ENCODE data around the gene CCL28. TPM values are rescaled to one million over a fixed set of nuclear protein-coding genes. Genes with fewer than 3 reads are reported as not detected.

Gene CCL28
- total and polyA plus RNA-seq, 2 of the 13 experiments (the other 11 are each of a cell fraction or from before 2014, with no cell fraction given), result 0.03 TPM; not detected in 1

DNA sequence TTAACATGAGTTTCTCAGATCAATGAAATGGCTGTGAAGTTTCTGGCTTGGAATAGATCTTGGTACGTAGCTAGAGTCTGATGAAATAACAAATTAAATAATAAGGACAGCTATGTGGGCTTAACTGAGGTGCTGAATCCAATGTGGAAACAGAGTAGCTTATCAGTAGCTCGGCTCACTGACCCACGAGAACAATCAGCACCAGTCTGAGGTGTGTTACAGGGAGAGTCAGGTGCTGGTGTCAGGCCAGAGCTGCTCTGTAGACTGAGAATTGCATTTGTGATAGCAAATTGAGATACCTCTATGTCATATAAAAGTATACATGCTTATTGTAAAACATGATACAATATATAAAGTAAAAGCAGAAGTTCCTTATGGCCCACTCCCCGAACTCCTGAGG, 21.2 kb upstream of the CCL28 start:
- DNase-seq (ENCODE audit: low spot score) (peak; percentile 33), ATAC-seq (peak; percentile 56), FAIRE-seq (peak; percentile 64)
- intact Hi-C loops (cut with micrococcal nuclease; ENCODE audit: unreplicated experiment), result loop anchor here (2.0 kb wide), 1 partner anchor 49 kb away; the partner anchor contains the start of gene TMEM267
- in situ Hi-C loops (cut with HindIII; ENCODE audit: extremely low pct_ligation_motif_present, low pct_unique_long_range_greater_than_20kb), result no loop called here
- H3K27me3 ChIP-seq (ENCODE audit: control insufficient read depth in 1 of 2, insufficient read depth in 2 of 2, low read length in 2 of 2), result no peaks in the 10 kb centered on the region
- no TSS peak for BruUV-seq (replicated peaks)
- 29% methylated on average over 4 of the region's 4 CpGs for WGBS (ENCODE audit: low lambda C conversion rate)
- H3K9ac ChIP-seq (ENCODE audit: insufficient read depth, low read depth, low read length), result no peak overlapping the region
- H3K4me2 ChIP-seq (ENCODE audit: low read depth, low read length), result peak overlapping the region; percentile 71
- no peaks in the 10 kb centered on the region for H3K9me3 ChIP-seq (ENCODE audit: low read length)
- CTCF ChIA-PET (ENCODE audit: low intra/inter-chr PET ratio, low total read pairs), result no interaction called here
- no peaks in the 10 kb centered on the region for H3K79me2 ChIP-seq (ENCODE audit: insufficient read depth, low read length)
- no peak overlapping the region for H3K27ac ChIP-seq (ENCODE audit: extremely low read length, insufficient read depth, low read length)
- no peaks in the 10 kb centered on the region for H3K36me3 ChIP-seq (replicated peaks in 1 of 2; ENCODE audit: control insufficient read depth in 1 of 2, insufficient read depth in 2 of 2, low read length in 2 of 2)
- POLR2A ChIA-PET, result interaction anchor here (0.6 to 1.9 kb wide), 4 partner anchors 31 to 312 kb away, joined by 3 to 17 read pairs (median 3); partner anchors contain the start of genes TMEM267 and ZNF131
- peaks cover 67% of the 10 kb centered on the region for H3K4me1 ChIP-seq (ENCODE audit: insufficient read depth, low read length)
- H4K20me1 ChIP-seq (ENCODE audit: insufficient read depth, low read length), result no peaks in the 10 kb centered on the region
- TF ChIP-seq, protein P1, sequence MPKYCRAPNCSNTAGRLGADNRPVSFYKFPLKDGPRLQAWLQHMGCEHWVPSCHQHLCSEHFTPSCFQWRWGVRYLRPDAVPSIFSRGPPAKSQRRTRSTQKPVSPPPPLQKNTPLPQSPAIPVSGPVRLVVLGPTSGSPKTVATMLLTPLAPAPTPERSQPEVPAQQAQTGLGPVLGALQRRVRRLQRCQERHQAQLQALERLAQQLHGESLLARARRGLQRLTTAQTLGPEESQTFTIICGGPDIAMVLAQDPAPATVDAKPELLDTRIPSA (CRISPR knock-in tag; IDR thresholded peaks at IDR 0.05; ENCODE audit: borderline replicate concordance), result no peak
- no peak for TF ChIP-seq MED8 (CRISPR knock-in tag; IDR thresholded peaks at IDR 0.05; ENCODE audit: insufficient replicate concordance)
- H2AFZ ChIP-seq (ENCODE audit: low read length), result no peak overlapping the region
- peak overlapping the region in 1 of 3 experiments; percentile 29; a peak in 1 of 6 replicates for H3K4me3 ChIP-seq (replicated peaks in 1 of 3; ENCODE audit: insufficient read depth in 1 of 3, low read depth in 2 of 3, low read length in 3 of 3)

DNA sequence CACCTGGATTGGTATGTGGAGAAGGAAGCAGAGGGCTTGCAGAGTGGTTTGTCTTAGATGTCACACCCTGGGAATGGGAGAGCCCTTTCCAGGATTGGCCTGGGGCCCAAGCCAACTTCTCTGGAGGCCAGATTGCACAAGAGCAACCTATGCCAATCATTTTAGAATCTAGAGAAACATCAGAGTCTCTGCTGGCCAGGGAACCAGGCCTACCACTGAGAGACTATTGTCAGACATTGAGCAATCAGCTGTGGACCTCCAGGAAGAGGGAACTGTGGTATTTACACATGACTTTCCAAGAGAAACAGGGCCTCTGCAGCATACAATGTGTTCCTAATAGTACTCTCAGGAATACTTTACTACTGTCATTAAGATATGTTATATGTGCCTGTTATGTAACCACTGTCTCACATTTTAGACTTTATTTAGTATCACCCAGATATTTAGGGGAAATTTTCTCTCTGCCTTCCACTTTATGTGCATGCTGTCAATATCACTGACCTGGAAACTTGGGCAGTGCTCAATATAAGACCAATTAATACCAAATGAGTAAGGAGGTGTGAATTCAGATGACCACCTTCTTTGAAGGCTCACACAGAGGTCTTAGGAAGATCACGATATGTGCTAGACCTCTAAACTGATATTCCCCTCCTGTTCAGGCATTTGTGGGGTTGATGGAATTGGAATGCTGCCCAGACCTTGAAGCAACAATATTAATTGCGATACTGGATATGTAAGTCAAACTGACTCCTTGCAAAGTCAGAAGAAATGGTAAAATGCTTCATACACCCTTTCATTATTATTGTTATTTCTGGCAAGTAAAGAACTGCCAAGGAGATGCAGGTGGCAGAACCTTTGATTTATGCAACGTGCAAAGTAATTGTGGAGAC, 20.5 kb upstream of the CCL28 start:
- BruUV-seq (replicated peaks), result no TSS peak
- peak overlapping the region; percentile 71 for H3K4me2 ChIP-seq (ENCODE audit: low read depth, low read length)
- H3K36me3 ChIP-seq (replicated peaks in 1 of 2; ENCODE audit: control insufficient read depth in 1 of 2, insufficient read depth in 2 of 2, low read length in 2 of 2), result no peaks in the 10 kb centered on the region
- ATAC-seq (peak; percentile 96), FAIRE-seq (peak; percentile 99), DNase-seq (ENCODE audit: low spot score) (peak; percentile 98)
- H3K27ac ChIP-seq (ENCODE audit: extremely low read length, insufficient read depth, low read length), result peak overlapping the region; percentile 51
- no peak overlapping the region for H2AFZ ChIP-seq (ENCODE audit: low read length)
- 15% methylated on average over 3 of the region's 3 CpGs for WGBS (ENCODE audit: low lambda C conversion rate)
- no peaks in the 10 kb centered on the region for H3K9me3 ChIP-seq (ENCODE audit: low read length)
- in situ Hi-C loops (cut with HindIII; ENCODE audit: extremely low pct_ligation_motif_present, low pct_unique_long_range_greater_than_20kb) (no loop called here), intact Hi-C loops (cut with micrococcal nuclease; ENCODE audit: unreplicated experiment) (loop anchor here (1.0 to 2.0 kb wide), 2 partner anchors 30 to 50 kb away; partner anchors contain the start of gene TMEM267)
- POLR2A ChIA-PET, result interaction anchor here (0.9 to 1.9 kb wide), 3 partner anchors 30 to 312 kb away, joined by 3 to 17 read pairs (median 3); partner anchors contain the start of genes TMEM267 and ZNF131
- H3K4me1 ChIP-seq (ENCODE audit: insufficient read depth, low read length), result peaks cover 72% of the 10 kb centered on the region
- H3K79me2 ChIP-seq (ENCODE audit: insufficient read depth, low read length), result no peaks in the 10 kb centered on the region
- no peak overlapping the region for H3K9ac ChIP-seq (ENCODE audit: insufficient read depth, low read depth, low read length)
- no peaks in the 10 kb centered on the region for H4K20me1 ChIP-seq (ENCODE audit: insufficient read depth, low read length)
- no peaks in the 10 kb centered on the region for H3K27me3 ChIP-seq (ENCODE audit: control insufficient read depth in 1 of 2, insufficient read depth in 2 of 2, low read length in 2 of 2)
- peak overlapping the region in 2 of 3 experiments; percentile 29 to 30; a peak in 1 of 6 replicates for H3K4me3 ChIP-seq (replicated peaks in 1 of 3; ENCODE audit: insufficient read depth in 1 of 3, low read depth in 2 of 3, low read length in 3 of 3)
- CTCF ChIA-PET (ENCODE audit: low intra/inter-chr PET ratio, low total read pairs), result no interaction called here
- TF ChIP-seq, protein P2, sequence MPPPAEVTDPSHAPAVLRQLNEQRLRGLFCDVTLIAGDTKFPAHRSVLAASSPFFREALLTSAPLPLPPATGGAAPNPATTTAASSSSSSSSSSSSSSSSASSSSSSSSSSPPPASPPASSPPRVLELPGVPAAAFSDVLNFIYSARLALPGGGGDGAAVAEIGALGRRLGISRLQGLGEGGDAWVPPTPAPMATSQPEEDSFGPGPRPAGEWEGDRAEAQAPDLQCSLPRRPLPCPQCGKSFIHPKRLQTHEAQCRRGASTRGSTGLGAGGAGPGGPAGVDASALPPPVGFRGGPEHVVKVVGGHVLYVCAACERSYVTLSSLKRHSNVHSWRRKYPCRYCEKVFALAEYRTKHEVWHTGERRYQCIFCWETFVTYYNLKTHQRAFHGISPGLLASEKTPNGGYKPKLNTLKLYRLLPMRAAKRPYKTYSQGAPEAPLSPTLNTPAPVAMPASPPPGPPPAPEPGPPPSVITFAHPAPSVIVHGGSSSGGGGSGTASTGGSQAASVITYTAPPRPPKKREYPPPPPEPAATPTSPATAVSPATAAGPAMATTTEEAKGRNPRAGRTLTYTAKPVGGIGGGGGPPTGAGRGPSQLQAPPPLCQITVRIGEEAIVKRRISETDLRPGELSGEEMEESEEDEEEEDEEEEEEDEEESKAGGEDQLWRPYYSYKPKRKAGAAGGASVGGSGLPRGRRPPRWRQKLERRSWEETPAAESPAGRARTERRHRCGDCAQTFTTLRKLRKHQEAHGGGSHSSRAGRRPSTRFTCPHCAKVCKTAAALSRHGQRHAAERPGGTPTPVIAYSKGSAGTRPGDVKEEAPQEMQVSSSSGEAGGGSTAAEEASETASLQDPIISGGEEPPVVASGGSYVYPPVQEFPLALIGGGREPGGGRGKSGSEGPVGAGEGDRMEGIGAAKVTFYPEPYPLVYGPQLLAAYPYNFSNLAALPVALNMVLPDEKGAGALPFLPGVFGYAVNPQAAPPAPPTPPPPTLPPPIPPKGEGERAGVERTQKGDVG (CRISPR knock-in tag; IDR thresholded peaks at IDR 0.05; ENCODE audit: borderline replicate concordance), result no peak
- TF ChIP-seq, protein P3, sequence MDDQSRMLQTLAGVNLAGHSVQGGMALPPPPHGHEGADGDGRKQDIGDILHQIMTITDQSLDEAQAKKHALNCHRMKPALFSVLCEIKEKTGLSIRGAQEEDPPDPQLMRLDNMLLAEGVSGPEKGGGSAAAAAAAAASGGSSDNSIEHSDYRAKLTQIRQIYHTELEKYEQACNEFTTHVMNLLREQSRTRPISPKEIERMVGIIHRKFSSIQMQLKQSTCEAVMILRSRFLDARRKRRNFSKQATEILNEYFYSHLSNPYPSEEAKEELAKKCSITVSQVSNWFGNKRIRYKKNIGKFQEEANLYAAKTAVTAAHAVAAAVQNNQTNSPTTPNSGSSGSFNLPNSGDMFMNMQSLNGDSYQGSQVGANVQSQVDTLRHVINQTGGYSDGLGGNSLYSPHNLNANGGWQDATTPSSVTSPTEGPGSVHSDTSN (CRISPR knock-in tag; IDR thresholded peaks at IDR 0.05; ENCODE audit: borderline replicate concordance), result no peak; the same call in 1 of the 2 replicates
- peak; percentile 69; the same call in 1 of the 2 replicates for TF ChIP-seq ZNF441 (CRISPR knock-in tag; IDR thresholded peaks at IDR 0.05; ENCODE audit: borderline replicate concordance)
- no peak for TF ChIP-seq NFE2 (CRISPR knock-in tag; IDR thresholded peaks at IDR 0.05)
- no peak for TF ChIP-seq ZNF567 (CRISPR knock-in tag; IDR thresholded peaks at IDR 0.05; ENCODE audit: borderline replicate concordance)

Measured in HepG2 (cell line).